Stimulated activated naive CD4-positive, alpha-beta T cell (primary cell): Measurements from ENCODE around the gene STING1.
"Not testable (repeated sequence)": the region's sequence is repeated elsewhere in the genome, so short reads cannot be mapped to it uniquely, and the experiment has no call there.

Source experiments
- DNase-seq, 6 experiments: peaks; one replicate each; lab custom pipeline; 2025; lab: John Stamatoyannopoulos, UW

The STING1 gene

DNA sequence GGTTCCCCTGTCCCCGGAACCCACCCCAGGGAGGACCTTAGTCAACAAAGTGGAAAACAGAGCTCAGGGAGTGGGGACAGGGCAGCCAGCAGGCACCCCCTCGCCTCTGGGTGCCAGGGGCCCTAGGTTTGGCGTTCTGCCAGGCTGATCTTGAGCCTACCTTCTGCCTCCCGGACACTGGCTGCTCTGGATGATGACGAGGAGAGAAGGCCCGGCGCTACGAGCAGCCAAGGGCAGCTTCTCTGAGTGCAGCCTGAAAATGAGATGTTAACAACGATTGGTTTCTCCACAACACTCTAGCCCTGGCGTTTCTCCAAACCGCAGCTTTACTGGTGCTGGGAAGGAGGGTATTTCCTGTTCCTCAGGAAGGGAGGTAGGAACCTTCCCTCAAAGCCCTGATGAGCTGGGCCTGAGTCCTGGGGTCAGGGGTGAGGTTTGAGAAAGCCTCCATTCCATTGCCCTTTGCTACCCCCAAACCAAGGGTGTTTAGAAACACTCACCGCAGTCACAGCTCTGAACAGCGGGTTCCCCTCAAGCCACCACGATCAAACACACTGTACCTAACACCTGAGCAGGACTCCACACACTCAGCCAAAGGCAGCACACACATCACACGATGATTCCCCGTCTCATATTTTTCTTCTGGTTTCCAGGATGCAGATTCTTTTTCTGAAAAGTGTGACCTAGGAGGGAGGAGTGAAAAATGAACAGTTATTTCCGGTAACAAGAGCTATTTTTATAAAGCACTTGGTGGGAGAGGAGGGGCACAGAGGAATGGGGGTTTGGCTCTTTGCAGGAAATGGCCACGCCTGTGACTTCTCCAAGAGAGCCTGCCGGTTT is at the start of gene STING1:
Gene STING1 (minus strand): TSS at position 709 of the 840 bp plus-strand sequence. CDS start 1,054 bp downstream, outside the sequence.
- DNase-seq: peak; percentile 53 to 81 (median 68)

DNA sequence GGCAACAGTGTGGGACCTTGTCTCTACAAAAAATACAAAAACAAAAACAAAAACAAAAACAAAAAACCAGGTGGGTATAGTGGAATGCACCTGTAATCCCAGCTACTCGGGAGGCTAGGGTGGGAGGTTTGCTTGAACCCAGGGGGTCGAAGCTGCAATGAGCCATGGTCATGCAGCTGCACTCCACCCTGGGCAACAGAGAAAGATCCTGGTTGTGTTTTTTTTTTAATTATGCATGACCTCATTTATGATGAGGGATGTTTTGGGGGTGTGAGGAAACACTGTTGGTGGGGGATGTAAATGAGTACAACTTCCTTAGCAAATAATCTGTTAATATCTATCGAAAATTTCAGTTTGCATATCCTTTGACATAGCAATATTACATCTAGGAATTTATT is 49.2 kb upstream of the STING1 start:
- DNase-seq: no peak

DNA sequence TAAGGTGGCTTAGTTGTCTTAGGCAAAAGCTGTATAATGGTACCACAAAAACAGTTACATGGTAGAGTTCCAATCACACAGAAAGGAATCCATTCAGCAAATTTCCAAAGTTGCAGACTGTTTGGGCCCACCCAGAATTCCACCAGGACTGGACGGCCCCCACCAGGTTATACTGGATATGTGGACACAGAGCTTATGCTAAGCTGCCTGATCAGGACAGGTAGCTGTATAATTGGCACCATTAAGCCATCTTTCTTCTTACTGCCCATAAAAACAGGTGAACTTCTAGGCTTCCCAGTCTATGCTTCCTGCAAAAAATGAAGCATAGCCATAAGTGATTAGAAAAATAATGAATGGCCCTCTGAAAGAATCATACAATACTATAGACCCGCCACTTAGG is 47.5 kb upstream of the STING1 start:
- not testable (repeated sequence) for DNase-seq

DNA sequence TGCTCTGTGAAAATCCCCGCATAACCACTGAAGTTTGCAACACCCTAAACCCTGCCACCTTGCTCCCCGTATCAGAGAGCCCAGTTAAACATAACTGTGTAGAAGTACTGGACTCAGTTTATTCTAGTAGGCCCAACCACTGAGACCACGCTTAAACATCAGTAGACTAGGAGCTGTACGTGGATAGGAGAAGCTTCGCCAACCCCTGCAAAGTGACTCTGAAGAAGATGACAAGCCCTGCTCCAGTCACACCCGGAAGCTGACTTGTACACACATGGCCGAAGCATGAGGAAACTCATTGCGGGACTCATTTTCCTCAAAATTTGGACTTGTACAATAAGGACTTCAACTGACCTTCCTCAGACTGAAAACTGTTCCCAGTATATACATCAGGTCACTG is 46.1 kb upstream of the STING1 start:
- DNase-seq: not testable (repeated sequence)

DNA sequence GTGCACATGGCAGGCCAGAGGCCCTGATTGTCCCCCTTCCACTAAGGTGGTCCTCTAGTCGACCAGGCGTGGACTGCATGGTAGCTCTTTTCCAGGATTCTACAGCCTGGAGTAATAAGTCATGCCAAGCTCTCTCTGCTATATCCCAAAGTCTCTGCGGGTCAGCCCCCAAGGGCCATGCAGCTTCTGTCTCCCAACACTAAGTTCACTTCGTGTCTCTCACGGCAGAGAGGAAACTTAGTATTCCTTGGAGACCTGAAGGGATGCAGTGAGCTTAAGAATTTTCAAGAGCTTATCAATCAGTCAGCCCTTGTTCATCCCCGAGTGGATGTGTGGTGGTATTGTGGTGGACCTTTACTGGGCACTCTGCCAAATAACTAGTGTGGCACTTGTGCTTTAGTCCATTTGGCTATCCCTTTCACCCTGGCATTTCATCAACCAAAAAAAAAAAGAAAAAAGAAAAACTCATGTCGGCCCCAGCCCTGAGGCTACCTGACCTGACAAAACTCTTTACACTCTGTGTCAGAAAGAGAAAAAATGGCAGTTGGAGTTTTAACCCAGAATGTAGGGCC is 45.4 kb upstream of the STING1 start:
- not testable (repeated sequence) for DNase-seq

DNA sequence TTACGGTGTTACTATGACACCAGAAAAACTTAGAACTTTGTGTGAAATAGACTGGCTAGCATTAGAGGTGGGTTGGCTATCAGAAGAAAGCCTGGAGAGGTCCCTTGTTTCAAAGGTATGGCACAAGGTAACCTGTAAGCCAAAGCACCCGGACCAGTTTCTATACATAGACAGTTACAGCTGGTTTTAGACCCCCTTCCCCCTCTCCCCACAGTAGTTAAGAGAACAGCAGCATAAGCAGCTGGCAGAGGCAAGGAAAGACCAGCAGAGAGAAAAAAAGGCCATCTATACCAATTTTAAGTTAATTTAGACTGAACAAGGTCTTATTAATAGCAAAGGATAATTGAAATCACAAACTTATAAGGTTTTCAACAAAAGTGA is 44.5 kb upstream of the STING1 start:
- not testable (repeated sequence) for DNase-seq

DNA sequence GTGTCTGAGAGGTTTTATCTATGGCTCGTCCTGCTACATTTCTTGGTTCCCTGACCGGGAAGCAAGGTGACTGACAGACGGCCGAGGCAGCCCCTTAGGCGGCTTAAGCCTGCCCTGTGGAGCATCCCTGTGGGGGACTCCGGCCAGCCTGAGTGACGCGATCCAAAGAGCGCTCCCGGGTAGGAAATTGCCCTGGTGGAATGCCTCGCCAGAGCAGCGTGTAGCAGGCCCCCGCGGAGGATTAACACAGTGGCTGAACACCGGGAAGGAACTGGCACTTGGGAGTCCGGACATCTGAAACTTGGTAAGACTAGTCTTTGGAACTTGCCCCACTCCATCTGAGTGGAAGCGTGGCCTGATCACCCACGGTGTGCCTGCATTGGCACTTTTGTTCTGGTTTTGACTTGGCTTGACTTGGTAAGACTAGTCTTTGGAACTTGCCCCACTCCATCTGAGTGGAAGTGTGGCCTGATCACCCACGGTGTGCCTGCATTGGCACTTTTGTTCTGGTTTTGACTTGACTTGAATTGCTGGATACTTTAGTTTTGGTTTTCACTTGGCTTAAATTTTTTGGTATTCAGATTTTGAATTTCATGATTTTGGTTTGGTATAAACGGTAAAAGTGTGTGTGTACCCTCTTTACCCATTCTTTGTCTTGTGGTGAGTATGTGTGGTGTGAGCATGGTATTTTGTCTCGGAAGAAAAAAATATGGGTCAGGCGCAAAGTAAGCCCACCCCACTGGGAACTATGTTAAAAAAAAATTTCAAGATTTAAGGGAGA is 43.9 kb upstream of the STING1 start:
- DNase-seq: not testable (repeated sequence)

DNA sequence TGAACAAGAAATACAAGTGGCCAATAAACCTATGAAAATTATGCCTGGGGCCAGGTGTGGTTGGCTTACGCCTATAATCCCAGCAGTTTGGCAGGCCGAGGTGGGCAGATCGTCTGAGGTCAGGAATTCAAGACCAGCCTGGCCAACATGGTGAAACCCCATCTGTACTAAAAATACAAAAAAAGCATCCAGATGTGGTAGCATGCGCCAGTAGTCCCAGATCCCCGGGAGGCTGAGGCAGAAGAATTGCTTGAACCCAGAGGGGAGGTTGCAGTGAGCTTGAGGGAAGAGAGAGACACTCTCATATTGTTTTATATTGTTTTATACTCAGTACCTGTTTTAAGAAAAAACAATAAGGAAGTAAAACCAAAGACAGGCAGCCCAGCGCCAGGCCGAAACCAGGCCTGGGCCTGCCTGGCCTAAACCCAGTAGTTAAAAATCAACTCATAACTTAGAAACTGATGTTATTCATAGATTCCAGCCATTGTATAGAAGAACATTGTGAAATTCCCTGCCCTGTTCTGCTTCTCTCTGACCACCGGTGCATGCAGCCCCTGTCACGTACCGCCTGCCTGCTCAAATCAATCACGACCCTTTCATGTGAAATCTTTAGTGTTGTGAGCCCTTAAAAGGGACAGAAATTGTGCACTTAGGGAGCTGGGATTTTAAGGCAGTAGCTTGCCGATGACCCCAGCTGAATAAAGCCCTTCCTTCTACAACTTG is 43.2 kb upstream of the STING1 start:
- DNase-seq: not testable (repeated sequence)

DNA sequence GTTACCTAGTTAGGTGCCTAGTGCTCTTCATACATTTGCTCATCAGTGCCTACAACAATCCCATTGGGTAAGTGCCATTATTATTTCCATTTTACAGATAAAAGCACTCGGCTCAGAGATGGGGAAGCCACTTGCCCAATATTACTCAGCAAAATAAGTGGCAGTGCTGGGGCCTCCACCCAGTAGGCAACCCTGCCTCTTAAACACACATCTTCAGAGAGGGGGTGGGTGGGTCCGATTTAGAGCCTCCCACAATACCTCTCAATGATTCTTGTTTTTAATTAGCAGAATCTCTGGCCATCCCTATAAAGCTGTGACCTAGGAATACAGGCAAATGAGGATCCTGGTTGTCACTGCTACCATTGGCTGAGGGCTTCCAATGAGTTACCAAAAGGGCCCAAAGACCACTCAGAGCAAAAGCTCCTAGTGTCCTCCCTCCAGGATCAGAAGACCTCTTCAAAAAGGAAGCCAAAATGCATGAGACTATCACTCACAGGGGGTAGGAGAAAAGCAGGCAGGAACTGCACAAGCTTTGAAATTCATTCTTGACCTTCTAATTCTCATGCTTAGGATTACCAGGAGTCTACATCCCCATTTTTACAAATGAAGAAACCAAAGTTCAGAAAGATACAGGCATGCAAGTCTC is 42.5 kb upstream of the STING1 start:
- DNase-seq: no peak

DNA sequence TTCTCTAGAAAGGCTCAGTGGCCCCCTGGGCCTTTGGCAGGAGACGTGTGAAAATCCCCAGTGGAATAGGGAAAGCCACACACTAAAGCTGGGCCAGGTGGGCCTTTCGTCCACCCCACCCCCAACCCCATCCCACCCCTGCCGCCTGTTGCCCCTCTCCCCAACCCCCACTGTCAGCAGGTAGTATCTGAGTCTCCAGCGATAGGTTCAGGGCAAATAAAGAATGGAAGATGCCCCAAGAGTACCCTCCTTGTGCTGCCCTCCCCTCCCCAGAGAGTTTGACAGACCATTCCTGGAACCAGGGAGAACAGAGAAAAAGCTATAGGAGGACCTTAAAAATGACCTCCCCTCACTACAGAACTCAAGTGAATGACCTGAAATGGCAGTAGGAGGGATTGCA is 41.9 kb upstream of the STING1 start:
- no peak for DNase-seq

DNA sequence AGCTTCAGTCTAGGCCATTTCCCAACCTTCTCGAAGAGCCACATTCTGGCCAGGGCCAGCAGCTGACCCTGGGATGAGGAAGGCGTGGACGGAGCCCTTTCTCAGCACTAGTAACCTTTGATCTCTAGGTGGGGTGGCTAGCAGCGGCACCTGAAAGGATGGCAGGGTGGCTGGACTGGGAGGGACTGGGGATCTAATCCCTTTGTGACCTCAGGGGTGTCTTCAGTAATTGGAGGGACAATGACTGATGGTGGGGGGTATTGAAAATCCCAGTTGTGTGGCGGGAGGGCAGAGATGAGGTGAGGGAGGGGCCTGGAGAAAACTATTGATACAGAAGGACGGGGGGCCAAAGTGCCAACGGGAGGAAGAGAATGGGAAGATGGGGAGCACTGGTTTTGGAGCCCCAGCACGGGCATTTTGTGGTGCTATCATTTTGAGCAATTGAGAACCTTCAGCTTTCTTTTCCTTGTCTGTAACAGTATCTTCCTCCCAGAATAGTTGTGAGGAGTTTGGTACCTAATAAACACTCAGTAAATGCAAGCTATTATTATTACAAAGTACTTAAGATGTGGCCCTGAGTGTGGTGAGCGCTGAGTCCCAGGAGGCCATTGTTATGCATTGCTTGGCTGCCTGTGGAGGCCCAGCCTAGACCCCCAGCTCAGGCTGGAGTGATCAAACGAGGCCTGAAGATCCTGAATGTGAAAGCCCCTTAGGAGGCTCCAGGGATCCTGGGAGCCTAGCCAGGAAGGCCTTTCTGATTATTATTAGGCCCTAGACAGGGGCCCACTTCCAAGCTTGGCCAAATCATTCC is 41.3 kb upstream of the STING1 start:
- no peak for DNase-seq

DNA sequence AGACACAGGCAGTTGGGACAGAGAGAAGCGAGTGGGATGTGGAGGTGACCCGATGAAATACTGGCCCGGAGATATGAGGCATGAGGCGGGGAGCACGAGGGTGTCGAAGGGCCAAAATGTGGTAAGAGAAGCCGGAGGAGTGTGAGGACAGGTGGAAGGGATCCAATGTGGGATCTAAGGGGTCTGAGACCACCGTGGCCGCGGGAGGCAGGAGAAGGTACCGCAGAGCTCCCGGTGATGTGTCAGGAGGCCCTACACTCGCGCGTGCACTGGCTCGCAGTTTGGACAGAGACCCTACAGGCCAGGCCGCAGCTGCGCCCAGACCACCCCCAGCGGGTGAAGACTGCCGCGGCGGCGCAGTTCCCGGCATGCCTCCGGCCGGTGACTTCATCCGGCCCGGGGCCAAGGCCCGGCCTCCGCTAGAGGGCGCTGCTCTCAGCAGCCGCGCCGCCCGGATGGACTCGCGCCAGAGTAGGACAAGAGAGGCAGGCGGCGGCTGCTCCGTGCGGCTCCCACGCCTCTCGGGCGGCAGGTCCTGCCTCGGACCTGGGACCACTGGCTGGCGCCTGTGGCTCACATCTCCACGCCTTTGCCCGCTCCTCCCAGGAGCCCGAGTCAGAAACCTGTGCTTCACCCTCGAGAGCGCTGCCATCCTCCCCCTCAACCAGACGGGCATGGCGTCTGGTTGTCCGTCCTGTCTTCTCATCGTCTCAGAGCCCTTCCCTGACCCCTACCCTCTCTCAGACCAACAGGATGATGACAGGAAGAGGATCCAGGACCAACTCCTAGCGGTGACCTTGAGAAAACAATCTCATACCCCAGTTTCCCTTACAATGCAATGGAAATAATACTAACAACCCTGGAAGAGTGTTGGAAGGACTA is 35.4 kb upstream of the STING1 start:
- DNase-seq: peak; percentile 73 to 92 (median 81)

DNA sequence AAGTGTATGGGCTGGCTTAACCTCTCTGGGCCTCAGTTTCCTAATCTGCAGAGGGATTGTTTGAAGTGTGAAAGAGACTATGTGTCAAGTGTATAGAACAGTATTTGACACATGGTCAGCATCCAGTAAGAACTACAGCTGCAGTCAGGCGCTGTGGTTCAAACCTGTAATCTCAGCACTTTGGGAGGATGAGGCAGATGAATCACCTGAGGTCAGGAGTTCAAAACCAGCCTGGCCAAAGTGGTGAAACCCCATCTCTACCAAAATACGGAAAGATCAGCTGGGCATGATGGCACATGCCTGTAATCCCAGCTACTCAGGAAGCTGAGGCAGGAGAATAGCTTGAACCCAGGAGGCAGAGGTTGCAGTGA is 31.9 kb upstream of the STING1 start:
- DNase-seq: no peak

DNA sequence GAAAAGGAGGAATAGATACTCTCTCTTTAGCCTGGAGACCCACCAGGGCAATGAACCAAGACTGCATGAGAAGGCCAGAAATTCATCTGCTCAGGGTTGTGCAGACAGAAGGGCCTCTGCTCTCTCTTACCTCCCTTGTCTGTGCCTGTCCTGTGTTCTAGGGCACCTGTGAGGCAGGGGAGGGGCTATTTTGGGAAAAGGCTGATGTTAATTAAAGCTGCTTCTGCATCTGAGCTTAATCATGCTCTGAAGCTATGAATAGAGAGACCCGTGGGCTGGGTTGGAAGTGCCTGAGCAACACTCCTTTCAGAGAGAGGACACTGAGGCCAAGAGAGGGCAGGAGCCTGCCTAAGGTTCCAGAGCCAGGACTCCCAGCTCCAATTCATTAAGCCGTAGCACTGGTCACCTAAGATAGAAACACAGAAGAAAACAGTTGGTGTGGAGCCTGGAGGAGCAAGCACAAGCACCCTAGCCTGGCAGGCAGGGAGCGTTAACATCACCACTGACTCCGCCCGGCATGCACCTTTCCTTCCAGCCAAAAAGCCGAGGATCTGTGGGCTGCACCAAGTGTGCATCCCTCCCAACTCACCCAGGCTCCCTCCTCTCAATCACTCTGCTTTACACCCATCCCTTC is 31.4 kb upstream of the STING1 start:
- DNase-seq: no peak

DNA sequence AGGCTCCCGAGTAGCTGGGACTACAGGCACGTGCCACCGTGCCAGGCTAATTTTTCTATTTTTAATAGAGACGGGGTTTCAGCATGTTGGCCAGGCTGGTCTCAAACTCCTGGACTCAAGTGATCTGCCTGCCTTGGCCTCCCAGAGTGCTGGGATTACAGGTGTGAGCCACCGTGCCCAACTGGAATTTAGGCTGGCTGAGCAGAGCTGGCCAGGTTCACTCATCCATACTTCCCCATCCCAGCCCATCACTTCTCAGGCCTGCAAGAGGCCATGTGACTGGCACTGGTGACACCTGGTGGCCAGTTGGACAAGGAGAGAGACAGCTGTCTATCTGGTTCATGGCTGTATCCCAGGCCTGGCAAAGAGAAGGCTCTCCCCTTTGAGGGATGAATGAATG is 30.9 kb upstream of the STING1 start:
- peak; percentile 38 to 73 (median 70) for DNase-seq

DNA sequence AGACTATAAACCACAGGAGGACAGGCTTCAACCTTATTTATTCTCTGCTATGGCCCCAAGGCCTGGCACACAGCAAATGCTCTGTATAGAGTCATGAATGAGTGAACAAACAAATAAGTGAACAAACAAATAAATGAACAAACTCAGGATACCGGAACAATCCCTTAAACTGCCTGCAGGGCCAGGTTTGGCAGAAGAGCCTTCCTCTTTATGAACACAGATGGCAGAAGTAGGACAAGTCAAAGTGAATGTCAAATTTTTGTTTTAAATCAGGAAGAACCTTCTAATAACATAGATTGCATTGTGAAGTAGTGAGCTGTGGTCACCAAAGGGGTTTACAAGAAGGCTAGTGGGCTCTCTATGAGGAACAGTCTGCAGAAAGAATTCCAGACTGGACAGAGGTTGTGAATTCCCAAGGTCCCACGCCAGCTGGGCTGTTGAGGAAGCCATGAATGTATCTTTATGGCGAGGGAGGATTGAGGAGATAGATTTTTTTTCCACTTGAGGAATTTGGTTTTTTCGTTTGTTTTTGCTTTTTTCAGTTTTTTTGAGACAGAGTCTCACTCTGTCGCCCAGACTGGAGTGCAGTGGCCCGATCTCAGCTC is 30.3 kb upstream of the STING1 start:
- no peak for DNase-seq

DNA sequence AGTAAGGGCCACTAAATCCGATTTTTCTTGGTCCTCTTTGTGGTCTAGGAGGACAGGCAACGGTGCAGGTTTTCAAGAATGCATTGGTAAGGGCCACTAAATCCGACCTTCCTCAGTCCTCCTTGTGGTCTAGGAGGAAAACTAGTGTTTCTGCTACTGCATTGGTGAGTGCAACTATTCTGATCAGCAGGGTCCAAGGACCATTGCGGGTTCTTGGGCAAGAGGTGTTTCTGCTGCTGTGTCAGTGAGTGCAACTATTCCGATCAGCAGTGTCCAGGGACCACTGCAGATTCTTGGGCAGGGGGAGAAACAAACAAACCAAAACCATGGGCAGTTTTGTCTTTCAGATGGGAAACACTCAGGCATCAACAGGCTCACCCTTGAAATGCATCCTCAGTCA is 22.2 kb upstream of the STING1 start:
- DNase-seq: not testable (repeated sequence)

DNA sequence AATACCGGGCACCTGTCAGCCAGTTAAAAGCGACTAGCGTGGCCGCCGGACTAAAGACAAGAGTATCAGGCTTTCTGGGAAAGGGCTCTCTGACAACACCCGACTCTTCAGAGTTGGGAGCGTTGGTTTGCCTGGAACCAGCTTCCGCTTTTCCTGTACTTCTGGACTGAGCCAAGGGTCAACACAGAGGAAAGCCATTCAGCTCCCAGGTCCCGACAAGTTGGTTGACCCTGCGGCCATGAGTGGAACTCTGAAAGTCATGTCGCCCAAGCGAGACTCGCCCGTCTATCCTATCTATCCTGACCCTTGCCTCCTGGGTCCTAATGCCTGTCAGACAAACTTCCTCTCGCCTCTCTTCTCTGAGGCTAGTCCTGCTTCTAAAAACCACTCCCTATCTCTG is 21.3 kb upstream of the STING1 start:
- DNase-seq: not testable (repeated sequence)
